AG09319 (cell line): Measurements from ENCODE around the gene SEMA3F.
A peak's percentile ranks its signal among the peaks of the same experiment; 100 is the strongest.

Experiments
- DNase-seq: peaks from one replicate; pipeline ENCODE4 v3.0.0-alpha.2; 2010; ENCODE audit warnings: low read depth; ENCODE audit errors: extremely low read depth
- CTCF ChIP-seq: IDR thresholded peaks from 2 replicates; pipeline ENCODE4 v1.5.1; 2011; ENCODE audit warnings: low read depth, mild to moderate bottlenecking, inconsistent platforms, low read length, moderate library complexity

SEMA3F gene

GRCh38 chr3:50164481-50164880 lies 9.4 kb downstream of the SEMA3F start:
- no peak for DNase-seq
- TF ChIP-seq CTCF, result no peak

DNA sequence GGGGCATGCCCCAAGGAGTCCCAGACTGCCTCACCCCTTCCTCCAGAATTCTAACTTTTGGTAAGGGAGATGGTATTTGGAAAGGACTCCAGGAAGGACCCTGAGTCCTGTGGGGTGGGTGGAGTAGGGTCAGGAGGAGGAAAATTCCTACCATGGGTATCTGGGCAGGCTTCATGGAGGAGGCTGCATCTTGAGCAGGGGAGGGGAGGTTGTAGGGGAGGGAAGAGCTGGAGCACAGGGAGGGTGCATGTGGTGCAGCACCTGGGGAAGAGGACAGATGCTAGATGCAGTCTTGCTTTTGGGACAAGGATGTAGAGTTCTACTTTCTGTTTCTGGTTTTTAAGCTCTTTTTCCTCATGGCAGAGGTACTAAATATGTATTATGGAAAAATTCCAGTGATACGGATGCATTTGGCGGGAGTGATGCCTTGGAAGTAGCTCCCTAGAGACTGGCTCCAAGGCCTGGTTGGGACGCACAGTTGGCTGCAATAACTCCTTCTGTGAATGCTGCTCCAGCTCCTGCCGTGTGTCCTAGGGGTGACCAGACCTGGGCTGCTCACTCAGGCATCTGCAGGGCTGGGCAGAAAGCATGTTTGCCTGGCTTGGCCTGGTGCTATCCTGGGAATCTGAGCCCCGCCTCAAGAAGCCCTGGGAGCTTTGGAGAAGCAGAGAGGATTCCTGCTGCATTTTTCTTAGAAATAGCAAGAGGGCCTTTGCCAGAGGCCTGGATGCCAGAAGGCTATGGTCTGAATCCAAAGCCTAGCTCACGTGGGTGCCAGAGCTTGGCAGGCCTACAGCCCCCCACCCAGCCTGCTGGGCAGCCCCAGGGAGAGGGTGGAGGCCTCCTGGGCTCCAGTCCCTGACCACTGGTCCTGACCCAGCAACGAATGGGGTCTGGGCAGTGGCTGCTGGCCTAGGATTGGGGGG lies 10.1 kb downstream of the SEMA3F start:
- TF ChIP-seq CTCF, result no peak
- peak; percentile 40 for DNase-seq

GRCh38 chr3:50165910-50166538 lies 10.9 kb downstream of the SEMA3F start:
- DNase-seq, result no peak

GRCh38 chr3:50166620-50167019 lies 11.5 kb downstream of the SEMA3F start:
- no peak for TF ChIP-seq CTCF
- no peak for DNase-seq

More at GRCh38 chr3:50165910-50166538, 10.9 kb downstream of the SEMA3F start:
- TF ChIP-seq CTCF, result no peak

DNA sequence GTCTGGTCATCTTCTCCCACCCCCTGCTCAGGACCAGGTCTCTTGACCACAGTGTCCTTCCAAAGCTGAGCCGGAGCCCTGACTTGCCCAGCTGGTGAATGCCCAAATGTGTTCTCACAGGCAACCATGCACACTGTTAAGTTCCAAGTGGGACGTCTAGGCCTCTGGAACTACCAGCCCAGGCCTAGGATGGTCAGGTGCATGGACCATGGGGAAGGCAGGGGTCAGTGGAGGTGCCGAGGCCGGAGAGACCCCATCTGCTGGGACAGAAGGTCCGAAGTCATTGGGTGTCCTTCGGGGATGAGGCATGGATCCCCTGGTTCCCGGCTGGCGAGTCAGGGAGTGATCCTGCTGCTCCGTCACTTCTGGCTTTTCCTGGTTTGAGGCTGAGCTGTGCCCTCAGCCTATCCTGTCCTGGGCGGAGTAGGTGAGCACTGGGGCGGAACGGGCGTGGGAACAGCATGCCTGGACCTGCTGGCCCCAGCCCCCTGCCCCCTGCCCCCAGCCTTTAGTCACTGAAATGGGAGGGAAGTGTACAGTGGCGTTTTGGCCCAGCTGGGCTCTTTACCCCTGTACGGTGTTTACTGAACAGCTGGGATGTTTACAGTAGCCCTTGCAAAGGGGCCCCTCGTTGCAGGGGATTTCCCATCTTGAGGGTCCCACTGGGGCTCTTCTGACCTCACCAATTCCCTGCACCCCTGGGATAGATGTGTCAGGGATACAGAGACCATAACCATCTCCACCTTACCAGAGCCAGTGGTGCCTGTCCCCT lies 12.1 kb downstream of the SEMA3F start:
- no peak for TF ChIP-seq CTCF
- no peak for DNase-seq

GRCh38 chr3:50167841-50168209 lies 12.7 kb downstream of the SEMA3F start:
- TF ChIP-seq CTCF, result no peak
- no peak for DNase-seq
